ENCODE data around the gene SPTSSB. TPM values are rescaled to one million over a fixed set of nuclear protein-coding genes. Genes with fewer than 3 reads are reported as not detected.

Gene SPTSSB
- total and polyA plus RNA-seq, 9 of the 15 experiments (the other 6 are each of a cell fraction or from before 2014, with no cell fraction given) = 0.07 TPM; not detected in 8

DNA sequence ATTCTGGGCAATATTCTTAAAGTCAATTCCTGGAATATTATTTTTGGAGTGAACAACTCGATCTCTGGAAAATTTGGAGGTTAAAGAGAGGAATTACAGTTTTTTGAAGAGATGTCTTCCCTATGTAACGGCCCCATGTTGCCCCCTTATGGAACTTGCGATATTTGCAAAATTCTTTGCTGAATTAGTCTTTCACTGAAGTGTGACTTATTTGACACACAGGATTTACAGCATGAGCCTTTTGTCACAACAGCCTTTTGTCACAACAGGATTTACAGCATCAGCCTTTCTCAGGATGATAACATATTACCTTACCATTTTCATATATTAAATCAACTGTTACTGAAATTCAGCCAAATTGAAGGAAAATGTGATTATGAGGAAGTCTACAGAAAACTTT lies 37.8 kb upstream of the SPTSSB start:
- intact Hi-C loops (cut with micrococcal nuclease) = loop anchor here (1.0 kb wide), 1 partner anchor 135 kb away; no protein-coding TSS in a partner anchor
- ChIA-PET CTCF (ENCODE audit: low intra/inter-chr PET ratio) (interaction anchor here (2.4 kb wide), 1 partner anchor 135 kb away, joined by 10 read pairs; no protein-coding TSS in a partner anchor), POLR2A (no interaction called here)
- Histone ChIP-seq H3K9me1 (ENCODE audit: control insufficient read depth, insufficient read depth, low read length) (no peaks in the 10 kb centered on the region), H3K4me1 (replicated peaks in 1 of 2; ENCODE audit: control insufficient read depth in 2 of 2, insufficient read depth in 2 of 2, low read length in 2 of 2) (no peaks in the 10 kb centered on the region), H3K9ac (ENCODE audit: insufficient read depth in 1 of 2, low read depth in 2 of 2, low read length in 2 of 2) (no peak overlapping the region), H3K27me3 (ENCODE audit: control insufficient read depth in 2 of 2, insufficient read depth in 2 of 2, low read length in 2 of 2) (no peaks in the 10 kb centered on the region), H3K4me3 (no peak overlapping the region), H3K79me2 (ENCODE audit: control insufficient read depth, insufficient read depth, low read length) (no peaks in the 10 kb centered on the region), H3K9me3 (replicated peaks; ENCODE audit: control insufficient read depth, insufficient read depth, low read depth, low read length) (no peaks in the 10 kb centered on the region), H4K20me1 (replicated peaks; ENCODE audit: control insufficient read depth, insufficient read depth, low read length) (no peaks in the 10 kb centered on the region), H3K27ac (ENCODE audit: extremely low read depth, low read depth, low read length) (no peak overlapping the region), H2AFZ (ENCODE audit: low read depth, low read length) (no peak overlapping the region), H3K4me2 (ENCODE audit: insufficient read depth, low read length) (no peak overlapping the region), H3K36me3 (ENCODE audit: control insufficient read depth, insufficient read depth, low read length) (no peaks in the 10 kb centered on the region)
- ATAC-seq (peak; percentile 67; the same call in 2 of the 3 replicates), FAIRE-seq (peak; percentile 80), DNase-seq (ENCODE audit: extremely low read depth in 1 of 4, low spot score in 3 of 4) (peak in 3 of 4 experiments; percentile 11 to 44 (median 14))
- in situ Hi-C loops (cut with MboI) = loop anchor here (10.0 kb wide), 1 partner anchor 724 kb away; no protein-coding TSS in a partner anchor
- BruUV-seq (replicated peaks) = no TSS peak
- 0% methylated on average over 3 of the region's 3 CpGs for WGBS (ENCODE audit: insufficient coverage, low coverage, missing lambda C conversion rate)
- TF ChIP-seq CBFA2T2 (conservative IDR thresholded peaks at IDR 0.05) (no peak), ETV1 (tag; conservative IDR thresholded peaks at IDR 0.05; ENCODE audit: low read depth) (no peak), RAD21 (CRISPR knock-in tag; conservative IDR thresholded peaks at IDR 0.05 in 1 of 2, IDR thresholded peaks at IDR 0.05 in 1 of 2) (peak; percentile 31 to 53), ZNF3 (CRISPR knock-in tag; IDR thresholded peaks at IDR 0.05) (no peak), SPI1 (IDR thresholded peaks at IDR 0.05; ENCODE audit: borderline replicate concordance, low read depth, low read length) (no peak), KDM1A (IDR thresholded peaks at IDR 0.05) (no peak), MEIS2 (IDR thresholded peaks at IDR 0.05; ENCODE audit: partially characterized antibody) (peak; percentile 48), SRSF3 (IDR thresholded peaks at IDR 0.05; ENCODE audit: insufficient read depth, low read length) (no peak), SMARCC2 (IDR thresholded peaks at IDR 0.05; ENCODE audit: low read depth) (no peak), TCF7 (IDR thresholded peaks at IDR 0.05; ENCODE audit: borderline replicate concordance) (no peak)
- TF ChIP-seq, protein P1, sequence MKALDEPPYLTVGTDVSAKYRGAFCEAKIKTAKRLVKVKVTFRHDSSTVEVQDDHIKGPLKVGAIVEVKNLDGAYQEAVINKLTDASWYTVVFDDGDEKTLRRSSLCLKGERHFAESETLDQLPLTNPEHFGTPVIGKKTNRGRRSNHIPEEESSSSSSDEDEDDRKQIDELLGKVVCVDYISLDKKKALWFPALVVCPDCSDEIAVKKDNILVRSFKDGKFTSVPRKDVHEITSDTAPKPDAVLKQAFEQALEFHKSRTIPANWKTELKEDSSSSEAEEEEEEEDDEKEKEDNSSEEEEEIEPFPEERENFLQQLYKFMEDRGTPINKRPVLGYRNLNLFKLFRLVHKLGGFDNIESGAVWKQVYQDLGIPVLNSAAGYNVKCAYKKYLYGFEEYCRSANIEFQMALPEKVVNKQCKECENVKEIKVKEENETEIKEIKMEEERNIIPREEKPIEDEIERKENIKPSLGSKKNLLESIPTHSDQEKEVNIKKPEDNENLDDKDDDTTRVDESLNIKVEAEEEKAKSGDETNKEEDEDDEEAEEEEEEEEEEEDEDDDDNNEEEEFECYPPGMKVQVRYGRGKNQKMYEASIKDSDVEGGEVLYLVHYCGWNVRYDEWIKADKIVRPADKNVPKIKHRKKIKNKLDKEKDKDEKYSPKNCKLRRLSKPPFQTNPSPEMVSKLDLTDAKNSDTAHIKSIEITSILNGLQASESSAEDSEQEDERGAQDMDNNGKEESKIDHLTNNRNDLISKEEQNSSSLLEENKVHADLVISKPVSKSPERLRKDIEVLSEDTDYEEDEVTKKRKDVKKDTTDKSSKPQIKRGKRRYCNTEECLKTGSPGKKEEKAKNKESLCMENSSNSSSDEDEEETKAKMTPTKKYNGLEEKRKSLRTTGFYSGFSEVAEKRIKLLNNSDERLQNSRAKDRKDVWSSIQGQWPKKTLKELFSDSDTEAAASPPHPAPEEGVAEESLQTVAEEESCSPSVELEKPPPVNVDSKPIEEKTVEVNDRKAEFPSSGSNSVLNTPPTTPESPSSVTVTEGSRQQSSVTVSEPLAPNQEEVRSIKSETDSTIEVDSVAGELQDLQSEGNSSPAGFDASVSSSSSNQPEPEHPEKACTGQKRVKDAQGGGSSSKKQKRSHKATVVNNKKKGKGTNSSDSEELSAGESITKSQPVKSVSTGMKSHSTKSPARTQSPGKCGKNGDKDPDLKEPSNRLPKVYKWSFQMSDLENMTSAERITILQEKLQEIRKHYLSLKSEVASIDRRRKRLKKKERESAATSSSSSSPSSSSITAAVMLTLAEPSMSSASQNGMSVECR (CRISPR knock-in tag; IDR thresholded peaks at IDR 0.05) = no peak
- TF ChIP-seq, protein P2, sequence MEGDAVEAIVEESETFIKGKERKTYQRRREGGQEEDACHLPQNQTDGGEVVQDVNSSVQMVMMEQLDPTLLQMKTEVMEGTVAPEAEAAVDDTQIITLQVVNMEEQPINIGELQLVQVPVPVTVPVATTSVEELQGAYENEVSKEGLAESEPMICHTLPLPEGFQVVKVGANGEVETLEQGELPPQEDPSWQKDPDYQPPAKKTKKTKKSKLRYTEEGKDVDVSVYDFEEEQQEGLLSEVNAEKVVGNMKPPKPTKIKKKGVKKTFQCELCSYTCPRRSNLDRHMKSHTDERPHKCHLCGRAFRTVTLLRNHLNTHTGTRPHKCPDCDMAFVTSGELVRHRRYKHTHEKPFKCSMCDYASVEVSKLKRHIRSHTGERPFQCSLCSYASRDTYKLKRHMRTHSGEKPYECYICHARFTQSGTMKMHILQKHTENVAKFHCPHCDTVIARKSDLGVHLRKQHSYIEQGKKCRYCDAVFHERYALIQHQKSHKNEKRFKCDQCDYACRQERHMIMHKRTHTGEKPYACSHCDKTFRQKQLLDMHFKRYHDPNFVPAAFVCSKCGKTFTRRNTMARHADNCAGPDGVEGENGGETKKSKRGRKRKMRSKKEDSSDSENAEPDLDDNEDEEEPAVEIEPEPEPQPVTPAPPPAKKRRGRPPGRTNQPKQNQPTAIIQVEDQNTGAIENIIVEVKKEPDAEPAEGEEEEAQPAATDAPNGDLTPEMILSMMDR (IDR thresholded peaks at IDR 0.05 in 2 of 3, conservative IDR thresholded peaks at IDR 0.05 in 1 of 3; ENCODE audit: insufficient read depth in 2 of 3, low read depth in 1 of 3, low read length in 3 of 3) = peak; percentile 37 to 58 (median 44); a peak in 4 of 6 replicates
- TF ChIP-seq, protein P3, sequence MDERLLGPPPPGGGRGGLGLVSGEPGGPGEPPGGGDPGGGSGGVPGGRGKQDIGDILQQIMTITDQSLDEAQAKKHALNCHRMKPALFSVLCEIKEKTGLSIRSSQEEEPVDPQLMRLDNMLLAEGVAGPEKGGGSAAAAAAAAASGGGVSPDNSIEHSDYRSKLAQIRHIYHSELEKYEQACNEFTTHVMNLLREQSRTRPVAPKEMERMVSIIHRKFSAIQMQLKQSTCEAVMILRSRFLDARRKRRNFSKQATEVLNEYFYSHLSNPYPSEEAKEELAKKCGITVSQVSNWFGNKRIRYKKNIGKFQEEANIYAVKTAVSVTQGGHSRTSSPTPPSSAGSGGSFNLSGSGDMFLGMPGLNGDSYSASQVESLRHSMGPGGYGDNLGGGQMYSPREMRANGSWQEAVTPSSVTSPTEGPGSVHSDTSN (CRISPR knock-in tag; IDR thresholded peaks at IDR 0.05; ENCODE audit: low read depth) = no peak
- TF ChIP-seq, protein P3 (tag; conservative IDR thresholded peaks at IDR 0.05; ENCODE audit: low read depth) = peak; percentile 46
